IPS-NIHi7 (cell line): ENCODE results near the gene CDCP1.
"Not testable (repeated sequence)": the region's sequence is repeated elsewhere in the genome, so short reads cannot be mapped to it uniquely, and the experiment has no call there.

Experiments
- DNase-seq: peaks from one replicate; pipeline ENCODE4 v3.0.0; 2012; ENCODE audit warnings: mixed read lengths; ENCODE audit errors: extremely low spot score

Gene CDCP1

DNA sequence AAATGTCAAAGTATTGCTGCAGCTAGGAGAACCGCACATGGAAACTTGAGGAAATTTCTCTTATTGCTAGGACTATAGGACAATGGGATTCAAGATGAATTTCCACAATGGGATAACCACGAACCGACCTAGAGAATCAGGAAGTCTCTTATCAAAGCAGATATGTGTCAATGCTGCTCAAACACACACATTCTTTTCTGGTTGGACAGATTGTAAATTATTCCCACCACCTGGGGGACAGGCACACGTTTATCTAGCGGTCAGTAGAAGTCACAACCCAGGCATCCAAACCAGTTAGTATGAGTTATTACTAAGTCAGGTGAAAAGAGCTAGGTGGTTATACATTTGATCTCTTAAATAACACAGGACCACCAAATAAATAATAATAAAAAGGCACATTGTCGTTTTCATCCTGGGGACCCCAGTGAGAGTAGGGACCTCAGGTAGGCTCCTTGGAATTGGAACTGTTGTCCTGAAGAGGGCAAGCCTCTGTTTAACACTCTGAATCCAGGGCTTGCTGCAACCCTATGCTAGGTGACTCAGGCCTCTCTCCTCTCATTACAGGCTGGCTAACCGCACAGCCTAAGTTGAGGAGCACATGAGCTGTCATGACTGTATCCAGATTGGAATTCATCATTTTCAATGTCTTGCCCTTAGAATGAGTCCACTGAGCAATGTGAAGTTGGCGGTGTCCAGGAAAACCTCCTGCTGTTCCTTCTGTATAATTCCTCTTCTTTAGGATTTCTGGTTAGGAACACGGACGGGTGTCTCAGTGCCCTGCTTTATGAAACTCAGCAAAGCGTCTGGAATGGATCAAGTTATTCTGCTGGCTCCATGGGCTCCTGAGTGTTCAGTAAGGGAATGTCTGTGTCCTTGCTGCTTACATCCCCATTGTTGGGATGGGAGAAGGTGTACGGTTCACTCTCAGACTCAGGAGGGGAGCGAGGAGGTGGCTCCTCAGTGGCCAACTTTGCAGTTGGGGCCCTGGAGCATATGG is 61.1 kb downstream of the CDCP1 start:
- no peak for DNase-seq

DNA sequence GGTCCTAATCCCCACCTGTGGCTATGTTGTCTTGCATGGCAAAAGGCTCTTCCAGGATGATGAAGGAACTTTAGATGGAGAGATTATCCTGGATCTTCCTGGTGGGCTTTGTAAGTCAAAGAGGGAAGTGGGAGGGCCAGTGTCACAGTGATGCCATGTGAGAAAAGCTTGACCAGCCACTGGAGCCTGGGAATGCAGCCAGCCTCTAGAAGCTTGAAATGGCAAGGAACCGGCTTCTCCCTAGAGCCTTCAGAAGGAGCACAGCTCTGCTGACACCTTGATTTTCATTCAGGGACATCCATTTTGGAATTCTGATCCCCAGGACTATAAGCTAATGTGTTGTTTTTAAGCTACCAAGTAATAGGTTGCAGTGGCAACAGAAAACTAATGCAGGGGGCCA is 61.8 kb downstream of the CDCP1 start:
- DNase-seq = no peak

DNA sequence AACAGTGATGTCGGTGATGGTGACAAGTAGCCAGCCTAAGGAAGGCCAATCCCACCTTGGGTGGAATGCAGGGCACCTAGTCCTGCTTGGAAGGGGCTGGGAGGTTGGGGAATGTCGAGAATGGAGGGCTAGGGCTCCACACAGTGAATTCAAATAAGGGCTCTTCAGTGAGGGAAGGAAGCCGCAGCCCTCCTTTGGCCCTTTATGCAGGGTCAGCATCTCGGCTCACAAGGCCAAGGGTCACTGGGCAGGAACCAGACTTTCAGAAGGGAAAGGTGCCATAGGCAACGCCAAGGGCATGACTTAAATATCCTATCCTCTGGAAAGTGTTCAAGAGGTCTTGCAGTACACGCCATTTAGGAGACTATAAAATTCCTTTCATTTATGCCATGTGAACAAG is 63.2 kb downstream of the CDCP1 start:
- DNase-seq = no peak

DNA sequence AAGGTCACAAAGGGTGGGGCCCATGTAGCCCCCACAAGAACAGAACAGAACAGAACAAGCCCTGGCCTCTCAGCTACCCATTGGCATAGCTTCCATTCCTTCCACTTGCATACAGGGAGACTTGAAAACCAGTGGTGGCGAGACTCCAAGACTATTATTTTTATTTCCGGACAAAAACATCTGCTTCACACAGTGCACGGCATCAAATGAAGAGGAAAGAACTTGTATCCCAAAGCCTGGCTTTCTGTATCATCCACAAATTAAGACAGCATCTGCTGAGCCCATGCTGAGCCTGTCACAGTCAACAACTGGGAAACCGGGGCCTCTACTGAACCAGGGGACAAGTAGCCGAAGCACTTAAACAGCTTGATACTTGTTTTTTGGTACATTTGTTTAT is 64.0 kb downstream of the CDCP1 start:
- no peak for DNase-seq

DNA sequence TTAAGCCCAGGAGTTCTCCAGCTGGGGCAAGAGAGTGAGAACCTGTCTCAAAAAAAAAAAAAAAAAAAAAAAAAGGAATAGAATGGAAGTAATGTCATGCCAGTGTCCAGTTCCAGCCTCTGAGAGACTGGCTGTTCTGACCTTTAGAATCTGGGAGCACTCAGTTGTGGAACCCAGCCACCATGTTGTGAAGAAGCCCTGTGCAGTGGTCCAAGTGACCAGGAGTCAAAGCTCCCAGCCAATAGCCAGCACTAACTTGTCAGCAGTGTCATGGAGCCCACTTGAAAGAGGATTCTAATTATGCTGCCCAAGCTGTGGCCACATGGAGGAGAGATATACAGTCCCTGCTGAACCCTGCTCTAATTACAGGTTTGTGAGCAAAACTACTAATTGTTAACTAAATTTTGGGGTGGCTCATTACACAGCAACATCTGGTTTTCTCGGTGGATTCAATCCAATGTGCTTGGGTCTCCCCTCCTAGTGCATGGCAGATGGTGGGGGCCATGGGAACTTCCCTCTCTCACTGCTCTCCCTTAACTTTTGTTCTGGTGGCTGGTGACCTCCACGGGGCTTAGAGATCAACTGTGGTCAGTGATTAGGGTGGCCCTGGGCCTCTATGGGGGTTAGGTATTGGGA is 64.6 kb downstream of the CDCP1 start:
- DNase-seq = no peak

DNA sequence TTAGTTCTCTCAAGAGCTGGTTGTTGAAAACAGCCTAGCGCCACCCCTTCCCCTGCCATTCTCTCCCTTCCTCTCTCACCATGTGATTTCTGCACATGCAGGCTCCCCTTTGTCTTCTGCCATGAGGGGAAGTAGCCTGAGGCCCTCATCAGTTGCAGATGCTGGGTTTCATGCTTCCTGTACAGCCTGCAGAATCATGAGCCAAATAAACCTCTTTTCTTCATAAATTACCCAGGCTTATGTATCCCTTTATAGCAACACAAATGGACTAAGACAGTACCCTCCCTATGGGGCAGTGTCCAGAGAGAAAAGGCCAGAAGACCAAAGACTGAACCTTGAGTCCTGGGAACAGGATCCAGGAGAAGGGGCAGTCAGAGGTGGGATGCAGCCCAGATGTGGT is 65.4 kb downstream of the CDCP1 start:
- DNase-seq = no peak

DNA sequence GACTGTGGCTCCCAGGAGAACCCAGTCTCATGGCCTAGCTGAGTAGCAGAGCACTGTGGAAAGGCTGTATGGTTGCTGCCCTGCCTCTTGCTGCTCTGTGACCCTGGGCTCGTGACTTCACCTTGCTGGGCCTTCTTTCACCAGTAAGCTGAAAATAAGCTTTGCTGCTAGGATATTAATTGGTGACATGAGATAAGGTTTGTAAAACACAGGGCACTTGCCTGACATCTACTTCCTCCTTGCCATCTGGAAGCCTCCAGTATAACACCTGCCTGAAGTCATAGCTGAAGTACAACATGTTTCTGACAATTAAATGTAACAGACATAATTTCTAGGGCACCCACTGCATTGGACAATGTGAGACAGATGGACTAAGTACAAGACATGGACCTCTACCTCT is 66.5 kb downstream of the CDCP1 start:
- no peak for DNase-seq

DNA sequence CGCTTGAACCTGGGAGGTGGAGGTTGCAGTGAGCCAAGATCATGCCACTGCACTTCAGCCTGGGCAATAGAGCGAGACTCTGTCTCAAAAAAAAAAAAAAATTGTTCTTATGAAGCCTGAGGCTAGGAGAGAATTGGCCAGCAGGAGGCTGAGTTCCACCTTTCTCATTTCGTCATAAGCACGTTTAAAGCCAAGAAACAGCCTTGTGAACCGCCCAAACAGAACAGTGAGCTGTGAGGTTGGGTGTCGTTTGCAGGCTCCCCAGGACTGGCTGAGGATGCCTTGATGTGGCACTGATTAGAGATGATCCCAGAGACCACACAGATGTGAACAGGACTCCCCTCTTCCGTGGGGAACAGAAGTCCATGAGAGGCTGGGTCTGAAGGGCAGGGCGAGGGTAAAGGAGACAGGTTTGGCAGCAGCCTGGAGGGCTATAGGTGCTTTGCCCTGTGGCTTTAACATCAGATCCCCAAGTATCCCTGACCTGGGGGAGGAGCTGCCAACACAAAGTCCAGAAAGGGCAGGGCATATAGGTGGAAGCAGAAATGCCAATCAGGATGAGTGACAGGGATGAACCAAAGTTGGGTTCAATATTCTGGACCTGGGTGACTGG is 67.2 kb downstream of the CDCP1 start:
- DNase-seq = peak; percentile 37

DNA sequence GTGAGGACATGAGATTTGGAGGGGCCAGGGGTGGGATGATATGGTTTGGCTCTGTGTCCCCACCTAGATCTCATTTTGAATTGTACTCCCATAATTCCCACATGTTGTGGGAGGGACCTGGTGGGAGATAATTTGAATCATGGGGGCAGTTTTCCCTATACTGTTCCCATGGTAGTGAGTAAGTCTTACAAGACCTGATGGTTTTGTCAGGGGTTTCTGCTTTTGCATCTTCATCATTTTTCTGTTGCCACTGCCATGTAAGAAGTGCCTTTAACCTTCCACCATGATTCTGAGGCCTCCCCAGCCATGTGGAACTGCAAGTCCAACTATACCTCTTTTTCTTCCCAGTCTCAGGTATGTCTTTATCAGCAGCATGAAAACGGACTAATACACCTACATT is 67.9 kb downstream of the CDCP1 start:
- not testable (repeated sequence) for DNase-seq

DNA sequence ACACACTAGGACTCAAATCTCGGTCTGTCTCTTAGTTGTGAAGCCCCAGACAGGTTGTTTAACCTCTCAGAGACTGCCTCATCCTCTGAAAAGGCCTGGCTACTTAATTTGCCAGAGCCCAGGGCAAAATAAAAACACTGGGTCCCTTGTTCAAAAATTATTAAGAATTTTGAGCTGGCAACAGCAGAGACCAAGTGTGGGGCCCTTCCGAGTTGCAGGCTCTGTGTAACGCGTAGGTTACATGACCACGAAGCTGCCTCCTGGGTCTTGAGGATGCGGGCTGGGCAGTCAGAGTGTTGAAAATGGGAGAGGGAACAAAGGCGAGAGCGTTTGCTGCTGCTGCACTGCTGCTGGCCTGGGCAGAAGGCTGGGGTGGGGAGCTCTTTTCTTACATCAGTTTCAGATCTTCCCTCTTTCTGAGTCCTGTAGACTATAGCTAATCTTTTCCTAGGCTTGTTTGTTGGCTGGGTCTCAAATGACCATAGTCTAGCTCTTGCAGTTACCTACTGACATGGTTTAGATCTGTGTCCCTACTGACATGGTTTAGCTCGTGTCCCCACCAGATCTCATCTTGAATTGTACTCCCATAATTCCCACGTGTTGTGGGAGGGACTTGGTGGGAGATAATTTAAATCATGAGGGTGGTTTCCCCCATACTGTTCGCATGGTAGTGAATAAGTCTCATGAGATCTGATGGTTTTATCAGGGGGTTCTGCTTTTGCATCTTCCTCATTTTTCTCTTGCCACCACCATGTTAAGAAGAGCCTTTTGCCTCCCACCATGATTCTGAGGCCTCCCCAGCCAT is 70.2 kb downstream of the CDCP1 start:
- DNase-seq = no peak

DNA sequence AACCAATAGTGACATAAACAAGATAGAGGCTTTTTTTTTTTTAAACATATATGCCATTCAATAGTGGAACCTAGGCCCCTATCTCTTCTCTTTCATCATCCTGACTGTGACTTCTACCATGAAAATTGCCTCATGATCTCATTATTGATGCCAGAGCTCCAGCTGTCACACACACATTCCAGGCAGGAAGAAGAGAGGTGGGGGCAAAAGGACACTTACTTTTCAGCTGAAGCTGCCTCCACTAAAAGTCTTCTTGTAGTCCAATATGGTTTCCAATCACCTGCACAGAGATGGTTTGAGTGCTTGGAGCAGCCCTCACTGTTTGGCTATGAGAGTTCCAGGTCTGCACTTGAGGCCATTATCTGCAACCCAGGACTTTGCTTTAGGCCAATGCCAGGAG is 75.1 kb downstream of the CDCP1 start:
- no peak for DNase-seq

DNA sequence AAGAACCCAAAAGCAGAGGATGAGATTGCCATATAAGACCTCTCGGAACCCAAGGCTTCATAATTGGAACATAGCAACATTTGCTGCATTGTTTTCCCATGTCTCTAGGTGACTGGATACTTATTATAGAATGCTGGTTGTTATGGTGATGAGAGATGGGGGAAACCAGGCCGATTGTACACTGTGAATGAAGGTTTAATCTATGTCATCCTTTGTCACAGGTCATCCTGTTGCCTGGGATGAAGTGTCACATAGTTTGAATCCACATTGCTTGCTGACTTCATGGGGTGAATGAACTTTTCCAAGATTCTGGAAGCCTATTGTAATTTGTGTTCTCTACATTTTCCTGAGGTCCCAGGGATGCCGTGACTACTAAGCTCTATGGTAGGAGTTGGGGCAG is 78.2 kb downstream of the CDCP1 start:
- no peak for DNase-seq

DNA sequence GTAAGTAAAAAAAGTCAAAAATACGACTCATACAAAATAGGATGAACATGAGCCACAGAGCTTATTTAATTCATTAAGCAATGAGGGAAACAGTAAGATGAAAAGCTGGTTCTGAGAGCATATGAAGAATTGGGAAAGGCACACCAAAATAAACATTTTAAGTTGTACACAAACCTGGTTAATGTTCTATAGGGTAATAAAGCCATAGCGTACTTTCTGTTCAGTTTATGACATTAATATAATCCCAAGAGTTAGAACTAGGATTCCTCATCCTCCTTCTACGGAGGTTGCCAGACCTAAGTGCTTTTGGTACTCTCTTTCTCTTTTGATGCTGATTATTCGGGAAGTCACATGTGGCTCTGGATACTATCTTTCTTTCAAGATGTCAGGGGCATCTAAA is 78.7 kb downstream of the CDCP1 start:
- DNase-seq = no peak

DNA sequence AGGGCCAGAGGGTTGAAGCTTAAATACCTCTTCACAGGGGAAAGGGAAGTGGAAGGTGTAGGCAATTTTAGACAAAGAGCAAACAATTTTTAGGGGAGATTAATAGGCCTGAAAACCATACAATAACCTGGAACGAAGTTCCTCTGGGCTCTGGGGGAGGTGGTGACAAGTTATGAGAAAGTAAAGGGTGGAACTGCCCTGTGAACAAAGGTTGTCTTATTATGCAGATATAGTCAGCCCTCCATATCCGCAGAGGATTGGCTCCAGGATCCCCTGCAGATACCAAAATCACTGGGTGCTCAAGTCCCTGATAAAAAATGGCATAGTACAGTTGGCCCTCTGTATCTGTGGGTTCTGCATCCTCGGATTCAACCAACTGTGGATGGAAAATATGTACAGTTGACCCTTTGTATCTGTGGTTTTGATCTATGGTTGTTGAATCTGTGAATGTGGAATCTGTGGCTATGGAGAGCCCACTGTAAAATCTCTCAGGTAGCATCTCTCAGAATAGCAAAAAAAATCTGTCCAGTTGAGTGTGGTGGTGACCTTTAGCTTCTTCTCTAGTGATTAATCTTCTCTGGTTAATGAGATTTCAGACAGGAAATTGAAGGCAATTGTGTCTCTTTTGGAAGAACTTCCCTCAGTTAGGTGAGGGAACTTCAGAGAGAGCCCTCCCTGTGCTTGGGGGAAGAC is 79.9 kb downstream of the CDCP1 start:
- no peak for DNase-seq

DNA sequence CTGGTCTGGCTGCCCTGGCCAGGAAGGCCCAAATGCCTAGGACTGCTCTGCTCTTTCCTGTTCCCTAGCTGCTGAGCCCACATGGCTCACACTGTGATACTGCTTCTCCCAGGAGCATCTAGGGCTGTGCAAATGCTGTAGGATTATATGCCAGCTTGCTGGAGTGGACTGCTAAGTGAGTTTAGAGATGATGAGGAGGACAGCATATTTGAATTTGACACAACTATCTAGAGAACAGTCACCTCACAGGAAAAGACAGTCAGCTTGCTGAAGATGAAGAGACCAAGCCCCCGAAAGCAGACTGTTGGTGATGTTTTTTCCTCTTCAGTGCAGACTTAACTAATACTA is 80.8 kb downstream of the CDCP1 start:
- no peak for DNase-seq

DNA sequence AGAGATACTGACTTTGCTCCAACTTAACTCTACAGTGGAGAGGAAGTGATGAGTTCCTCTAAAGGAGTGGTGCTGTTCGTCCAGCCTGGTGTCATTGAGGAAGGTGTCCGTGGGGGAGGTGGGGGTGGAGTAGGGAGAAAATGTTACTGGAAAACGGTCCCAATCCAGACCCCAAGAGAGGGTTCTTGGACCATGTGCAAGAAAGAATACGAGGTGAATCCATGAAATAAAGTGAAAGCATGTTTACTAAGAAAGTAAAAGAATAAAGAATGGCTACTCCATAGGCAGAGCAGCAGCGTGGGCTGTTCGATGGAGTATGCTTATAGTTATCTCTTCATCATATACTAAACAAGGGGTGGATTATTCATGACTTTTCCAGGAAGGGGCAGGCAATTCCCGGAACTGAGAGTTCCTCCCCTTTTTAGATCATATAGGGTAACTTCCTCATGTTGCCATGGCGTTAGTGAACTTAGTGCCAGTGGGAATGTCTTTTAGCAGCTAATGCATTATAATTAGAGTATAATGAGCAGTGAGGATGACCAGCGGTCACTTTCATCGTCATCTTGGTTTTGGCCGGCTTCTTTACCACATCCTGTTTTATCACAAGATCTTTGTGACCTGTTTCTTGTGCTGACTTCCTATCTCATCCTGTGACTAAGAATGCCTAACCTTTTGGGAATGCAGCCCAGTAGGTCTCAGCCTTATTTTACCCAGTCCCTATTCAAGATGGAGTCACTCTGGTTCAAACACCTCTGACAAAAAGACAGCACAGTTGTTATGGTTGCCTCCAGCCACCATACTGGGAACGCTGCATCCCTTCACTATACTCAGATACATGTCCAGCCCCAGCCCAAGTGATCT is 81.4 kb downstream of the CDCP1 start:
- no peak for DNase-seq

DNA sequence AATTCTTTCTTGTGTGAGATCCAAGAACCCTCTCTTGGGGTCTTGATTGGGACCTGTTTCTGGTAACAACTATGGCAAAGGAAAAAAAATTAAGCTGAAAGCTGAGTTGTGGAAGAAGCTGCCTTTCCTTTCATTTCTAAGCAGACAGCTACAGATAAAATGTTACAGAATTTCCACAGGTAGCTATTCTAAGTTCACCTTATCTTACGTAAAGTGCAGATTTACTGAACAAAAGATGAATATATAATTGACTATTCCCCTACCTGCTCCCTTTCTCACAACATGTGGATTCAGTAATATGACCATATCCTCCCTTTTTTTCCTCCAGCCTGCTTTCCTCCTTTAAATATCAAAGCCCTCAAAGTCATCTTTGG is 83.5 kb downstream of the CDCP1 start:
- no peak for DNase-seq

DNA sequence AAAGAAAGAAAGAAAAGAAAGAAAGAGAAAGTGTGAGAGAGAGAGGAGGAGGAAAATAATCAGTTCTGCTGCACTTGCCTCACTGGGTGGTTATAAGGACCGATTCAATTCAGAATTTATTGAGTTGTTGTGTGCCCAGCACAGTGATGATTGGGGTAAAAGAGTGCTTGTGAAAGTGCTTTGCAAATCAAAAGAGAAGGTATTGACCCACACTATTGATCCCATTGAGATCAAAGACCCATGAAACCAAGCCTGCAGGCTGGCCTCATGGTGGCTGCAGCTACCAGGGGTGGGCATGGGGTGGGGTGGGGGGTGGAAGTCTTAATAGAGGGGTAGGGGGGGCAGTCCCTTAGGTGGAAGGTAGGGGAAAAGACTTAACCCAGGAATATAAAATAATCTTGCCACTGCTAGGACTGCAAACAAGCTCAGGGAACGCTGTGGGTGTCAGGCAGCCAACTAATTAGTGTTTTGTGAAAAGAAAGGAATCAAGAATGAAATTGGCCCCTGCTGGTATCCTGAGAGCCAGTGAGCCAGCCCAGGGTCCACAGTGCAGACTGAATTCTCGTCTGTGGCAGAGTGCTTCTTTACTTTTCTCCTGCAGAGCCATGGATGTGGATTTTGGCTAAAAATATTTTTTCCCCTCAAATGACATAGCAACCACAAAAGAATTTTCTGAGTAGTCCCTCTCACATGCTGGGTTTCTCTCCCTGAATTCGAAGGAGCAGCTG is 85.8 kb downstream of the CDCP1 start:
- peak; percentile 35 for DNase-seq

DNA sequence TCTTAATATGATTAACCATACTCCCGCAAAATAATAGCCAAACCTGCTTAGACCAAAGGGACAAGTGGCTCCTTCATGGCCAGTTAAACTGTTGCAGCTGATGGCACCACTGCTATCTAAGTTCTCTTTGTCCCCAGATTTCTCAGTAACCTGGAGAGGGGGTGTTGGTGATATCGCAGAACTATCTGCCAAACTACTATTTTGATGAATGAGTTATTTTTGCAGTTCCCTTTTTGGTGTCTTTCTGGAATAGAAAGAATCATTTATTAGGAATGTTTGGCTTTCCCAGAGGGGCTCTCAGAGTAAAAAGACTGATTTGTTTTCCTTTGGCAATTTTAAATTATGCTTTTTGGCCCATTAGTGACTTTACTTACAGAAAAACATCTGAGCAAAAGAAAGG is 87.0 kb downstream of the CDCP1 start:
- DNase-seq = no peak

DNA sequence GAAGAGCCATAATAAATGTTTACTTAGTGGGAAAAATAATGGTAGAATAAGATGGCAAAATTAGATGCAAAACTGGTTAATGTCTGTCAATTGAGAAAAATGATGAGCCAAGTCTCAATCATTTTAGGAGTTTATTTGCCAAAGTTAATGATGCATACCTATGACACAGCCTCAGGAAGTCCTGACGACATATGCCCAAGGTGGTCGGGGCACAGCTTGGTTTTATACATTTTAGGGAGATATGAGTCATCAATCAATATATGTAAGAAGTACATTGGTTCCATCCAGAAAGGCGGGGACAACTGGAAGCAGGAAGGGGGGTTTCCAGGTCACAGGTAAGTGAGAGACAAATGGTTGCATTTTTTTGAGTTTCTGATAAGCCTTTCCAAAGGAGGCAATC is 88.6 kb downstream of the CDCP1 start:
- DNase-seq = no peak
